Measurements from ENCODE around the gene CD96.
A peak's percentile ranks its signal among the peaks of the same experiment; 100 is the strongest.
"Not testable (repeated sequence)": the region's sequence is repeated elsewhere in the genome, so short reads cannot be mapped to it uniquely, and the experiment has no call there.

Gene CD96

GRCh38 chr3:111541911-111542483, at the start of gene CD96:
Gene CD96, plus strand, starts transcription at chr3:111542197. Its CDS starts 52 bp downstream, at chr3:111542249.
- DNase-seq: no peak

GRCh38 chr3:111493276-111493675, 48.7 kb upstream of the CD96 start:
- DNase-seq: no peak

- no peak for DNase-seq
Observed at GRCh38 chr3:111496894-111497559, 45.0 kb upstream of the CD96 start.

GRCh38 chr3:111498022-111498421, 44.0 kb upstream of the CD96 start:
- DNase-seq: no peak

GRCh38 chr3:111506435-111506834, 35.6 kb upstream of the CD96 start:
- no peak for DNase-seq

- no peak for DNase-seq
Observed at GRCh38 chr3:111509308-111509707, 32.7 kb upstream of the CD96 start.

GRCh38 chr3:111517801-111518200, 24.2 kb upstream of the CD96 start:
- DNase-seq: no peak

- peak in 2 of 3 donors; percentile 8 to 31 for DNase-seq
Observed at GRCh38 chr3:111519178-111519855, 22.7 kb upstream of the CD96 start.

GRCh38 chr3:111521891-111522290, 20.1 kb upstream of the CD96 start:
- DNase-seq: peak in 2 of 3 donors; percentile 3 to 6

GRCh38 chr3:111524486-111524885, 17.5 kb upstream of the CD96 start:
- DNase-seq: not testable (repeated sequence)

GRCh38 chr3:111531446-111531845, 10.6 kb upstream of the CD96 start:
- no peak for DNase-seq

- no peak for DNase-seq
Observed at GRCh38 chr3:111534701-111535100, 7.3 kb upstream of the CD96 start.

- DNase-seq: no peak
Observed at GRCh38 chr3:111538111-111538510, 3.9 kb upstream of the CD96 start.

- DNase-seq: peak in 2 of 3 donors; percentile 25 to 34
Observed at GRCh38 chr3:111538681-111539083, 3.3 kb upstream of the CD96 start.

GRCh38 chr3:111539351-111540331, 2.4 kb upstream of the CD96 start:
- DNase-seq: peak in 1 of 3 donors; percentile 35

GRCh38 chr3:111541391-111541790, 606 bp upstream of the CD96 start:
- DNase-seq: no peak

- DNase-seq: no peak
Observed at GRCh38 chr3:111542611-111543300, 759 bp downstream of the CD96 start.

- no peak for DNase-seq
Observed at GRCh38 chr3:111545349-111545748, 3.4 kb downstream of the CD96 start.

- DNase-seq: no peak
Observed at GRCh38 chr3:111547631-111548030, 5.6 kb downstream of the CD96 start.

- DNase-seq: peak; percentile 10 to 43 (median 25)
Observed at GRCh38 chr3:111548092-111548491, 6.1 kb downstream of the CD96 start.

- peak in 2 of 3 donors; percentile 2 to 26 for DNase-seq
Observed at GRCh38 chr3:111548756-111549155, 6.8 kb downstream of the CD96 start.

- DNase-seq: not testable (repeated sequence)
Observed at GRCh38 chr3:111561902-111562301, 19.9 kb downstream of the CD96 start.
